NCI-H146 (cell line): ENCODE data around the gene CARMIL1.
A peak's percentile ranks its signal among the peaks of the same experiment; 100 is the strongest.

ENCODE experiments used
- DNase-seq: peaks from one replicate; lab custom pipeline; 2025; lab: John Stamatoyannopoulos, UW

Gene CARMIL1

GRCh38 chr6:25309886-25310285 is 30.7 kb downstream of the CARMIL1 start:
- DNase-seq: no peak

- peak; percentile 48 for DNase-seq
Measured at GRCh38 chr6:25311331-25311840, 32.2 kb downstream of the CARMIL1 start.

- DNase-seq: no peak
Measured at GRCh38 chr6:25312034-25312620, 33.0 kb downstream of the CARMIL1 start.

GRCh38 chr6:25312703-25313102 is 33.5 kb downstream of the CARMIL1 start:
- DNase-seq: no peak

GRCh38 chr6:25314509-25315175 is 35.5 kb downstream of the CARMIL1 start:
- no peak for DNase-seq

GRCh38 chr6:25315194-25316177 is 36.3 kb downstream of the CARMIL1 start:
- peak; percentile 85 for DNase-seq

GRCh38 chr6:25316626-25317025 is 37.5 kb downstream of the CARMIL1 start:
- DNase-seq: peak; percentile 43

- DNase-seq: no peak
Measured at GRCh38 chr6:25318589-25318988, 39.4 kb downstream of the CARMIL1 start.

- no peak for DNase-seq
Measured at GRCh38 chr6:25320459-25320858, 41.3 kb downstream of the CARMIL1 start.

GRCh38 chr6:25322692-25323091 is 43.5 kb downstream of the CARMIL1 start:
- DNase-seq: no peak

GRCh38 chr6:25324066-25324762 is 45.0 kb downstream of the CARMIL1 start:
- no peak for DNase-seq

- no peak for DNase-seq
Measured at GRCh38 chr6:25326126-25326525, 47.0 kb downstream of the CARMIL1 start.

- DNase-seq: no peak
Measured at GRCh38 chr6:25326960-25327359, 47.8 kb downstream of the CARMIL1 start.

- peak; percentile 86 for DNase-seq
Measured at GRCh38 chr6:25327432-25327831, 48.3 kb downstream of the CARMIL1 start.

- no peak for DNase-seq
Measured at GRCh38 chr6:25329161-25329817, 50.1 kb downstream of the CARMIL1 start.

- DNase-seq: no peak
Measured at GRCh38 chr6:25329982-25330381, 50.8 kb downstream of the CARMIL1 start.

- peak; percentile 64 for DNase-seq
Measured at GRCh38 chr6:25330796-25331685, 51.9 kb downstream of the CARMIL1 start.

GRCh38 chr6:25332165-25332564 is 53.0 kb downstream of the CARMIL1 start:
- DNase-seq: no peak

- DNase-seq: no peak
Measured at GRCh38 chr6:25332655-25333071, 53.5 kb downstream of the CARMIL1 start.

GRCh38 chr6:25333471-25333870 is 54.3 kb downstream of the CARMIL1 start:
- no peak for DNase-seq
